Esophagus squamous epithelium (tissue), 4 donors: ENCODE results near the gene THBS1.

Experiments used
- POLR2A ChIP-seq, 4 donors: fragments of 450-650 bp; IDR thresholded peaks; one replicate each; pipeline ENCODE4 v1.6.1; 2017; ENCODE audit warnings: antibody characterized with exemption in 4 of 4, mild to moderate bottlenecking in 4 of 4, moderate library complexity in 3 of 4
- TF ChIP-seq, protein P1 (sequence below), 6 experiments: fragments of 450-650 bp in 4 of 6; fragments of 200-600 bp in 2 of 6; sonication (generic) in 2 of 6; IDR thresholded peaks; one replicate each; pipeline ENCODE4 v1.5.1; 2016 to 2019; ENCODE audit warnings: antibody characterized with exemption in 6 of 6, mild to moderate bottlenecking in 4 of 6, moderate library complexity in 4 of 6

- TF ChIP-seq, protein P1, sequence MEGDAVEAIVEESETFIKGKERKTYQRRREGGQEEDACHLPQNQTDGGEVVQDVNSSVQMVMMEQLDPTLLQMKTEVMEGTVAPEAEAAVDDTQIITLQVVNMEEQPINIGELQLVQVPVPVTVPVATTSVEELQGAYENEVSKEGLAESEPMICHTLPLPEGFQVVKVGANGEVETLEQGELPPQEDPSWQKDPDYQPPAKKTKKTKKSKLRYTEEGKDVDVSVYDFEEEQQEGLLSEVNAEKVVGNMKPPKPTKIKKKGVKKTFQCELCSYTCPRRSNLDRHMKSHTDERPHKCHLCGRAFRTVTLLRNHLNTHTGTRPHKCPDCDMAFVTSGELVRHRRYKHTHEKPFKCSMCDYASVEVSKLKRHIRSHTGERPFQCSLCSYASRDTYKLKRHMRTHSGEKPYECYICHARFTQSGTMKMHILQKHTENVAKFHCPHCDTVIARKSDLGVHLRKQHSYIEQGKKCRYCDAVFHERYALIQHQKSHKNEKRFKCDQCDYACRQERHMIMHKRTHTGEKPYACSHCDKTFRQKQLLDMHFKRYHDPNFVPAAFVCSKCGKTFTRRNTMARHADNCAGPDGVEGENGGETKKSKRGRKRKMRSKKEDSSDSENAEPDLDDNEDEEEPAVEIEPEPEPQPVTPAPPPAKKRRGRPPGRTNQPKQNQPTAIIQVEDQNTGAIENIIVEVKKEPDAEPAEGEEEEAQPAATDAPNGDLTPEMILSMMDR (IDR thresholded peaks at IDR 0.05): no peak
- no peak for TF ChIP-seq POLR2A (IDR thresholded peaks at IDR 0.05)
Measured at GRCh38 chr15:39602143-39602542, 21.3 kb downstream of the THBS1 start.
